Umbilical cord (tissue), 2 donors: Measurements from ENCODE around the gene TNPO3. TPM values are rescaled to one million over a fixed set of nuclear protein-coding genes. Genes with fewer than 3 reads are reported as not detected.
"Not testable (repeated sequence)": the region's sequence is repeated elsewhere in the genome, so short reads cannot be mapped to it uniquely, and the experiment has no call there.

Experiments
- DNase-seq: peaks from one replicate; pipeline ENCODE4 v3.0.0-alpha.2; 2015; ENCODE audit warnings: low spot score
- total RNA-seq: library from RNA; depleted of rRNA; stranded (reverse); fragments of >200 nt; gene quantifications from one replicate; pipeline ENCODE4 v1.2.3, GENCODE V29; 2014; ENCODE audit warnings: low replicate concordance; ENCODE audit not compliant: insufficient read depth

Gene TNPO3
- total RNA-seq, 1 donor from 2014 or later = 32.5 TPM

- no peak for DNase-seq
Observed at GRCh38 chr7:128922496-128923410, 132.2 kb downstream of the TNPO3 start.

DNA sequence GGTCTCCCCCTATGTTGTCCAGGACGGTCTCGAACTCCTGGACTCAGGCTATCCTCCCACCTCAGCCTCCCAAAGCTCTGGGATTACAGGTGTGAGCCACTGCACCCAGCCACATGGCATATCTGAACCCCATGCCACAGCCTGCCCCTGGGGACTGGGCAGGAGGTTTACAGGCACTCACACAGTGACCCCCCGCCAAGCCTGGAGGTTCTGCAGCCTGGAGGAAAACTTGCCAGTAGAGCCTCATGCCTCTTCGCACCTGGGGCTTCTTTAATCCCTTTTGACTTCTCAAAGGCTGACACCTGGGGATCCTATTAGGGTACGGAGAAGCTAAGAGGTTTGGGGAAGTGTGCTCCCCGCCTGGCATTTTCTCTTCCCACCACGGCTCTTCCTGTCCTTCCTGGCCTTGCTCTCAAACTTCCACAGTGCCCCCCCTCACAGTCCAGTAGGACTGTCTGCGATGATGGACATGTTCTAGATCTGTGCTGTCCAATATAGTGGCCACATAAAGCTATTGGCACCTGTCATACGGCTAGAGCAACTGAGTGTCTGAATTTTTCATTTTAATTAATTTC, 133.0 kb downstream of the TNPO3 start:
- no peak for DNase-seq

DNA sequence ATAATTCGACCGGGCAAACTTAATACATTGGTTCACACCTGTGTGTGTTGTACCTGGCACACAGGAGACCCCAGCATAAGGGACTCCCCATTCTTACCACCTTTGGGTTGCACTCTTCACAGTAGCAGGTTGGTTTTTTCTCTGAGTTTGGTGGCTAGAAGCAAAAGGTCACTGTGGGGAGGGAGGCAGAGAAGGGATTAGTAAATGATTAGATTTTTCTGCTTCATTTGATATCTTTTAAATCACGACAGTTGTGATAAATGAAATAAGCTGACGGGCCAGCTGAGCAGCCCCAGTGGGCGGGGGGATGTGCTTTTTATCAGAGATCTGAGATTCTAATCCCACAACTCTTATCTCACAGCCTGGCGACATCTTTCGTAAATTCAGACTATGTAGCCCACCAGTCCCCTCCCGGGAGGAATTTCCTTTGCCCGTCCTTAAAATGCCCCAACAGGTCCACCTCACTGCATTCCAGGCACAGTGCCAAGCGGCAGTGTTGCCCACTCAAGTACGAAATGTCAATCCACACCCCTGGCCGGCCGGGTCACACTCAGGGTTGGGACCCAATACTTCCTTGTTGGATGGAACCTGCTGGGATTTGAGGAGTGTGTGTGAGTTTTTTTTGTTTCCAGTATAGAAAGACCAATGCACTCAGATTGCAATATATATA, 133.9 kb downstream of the TNPO3 start:
- no peak for DNase-seq

DNA sequence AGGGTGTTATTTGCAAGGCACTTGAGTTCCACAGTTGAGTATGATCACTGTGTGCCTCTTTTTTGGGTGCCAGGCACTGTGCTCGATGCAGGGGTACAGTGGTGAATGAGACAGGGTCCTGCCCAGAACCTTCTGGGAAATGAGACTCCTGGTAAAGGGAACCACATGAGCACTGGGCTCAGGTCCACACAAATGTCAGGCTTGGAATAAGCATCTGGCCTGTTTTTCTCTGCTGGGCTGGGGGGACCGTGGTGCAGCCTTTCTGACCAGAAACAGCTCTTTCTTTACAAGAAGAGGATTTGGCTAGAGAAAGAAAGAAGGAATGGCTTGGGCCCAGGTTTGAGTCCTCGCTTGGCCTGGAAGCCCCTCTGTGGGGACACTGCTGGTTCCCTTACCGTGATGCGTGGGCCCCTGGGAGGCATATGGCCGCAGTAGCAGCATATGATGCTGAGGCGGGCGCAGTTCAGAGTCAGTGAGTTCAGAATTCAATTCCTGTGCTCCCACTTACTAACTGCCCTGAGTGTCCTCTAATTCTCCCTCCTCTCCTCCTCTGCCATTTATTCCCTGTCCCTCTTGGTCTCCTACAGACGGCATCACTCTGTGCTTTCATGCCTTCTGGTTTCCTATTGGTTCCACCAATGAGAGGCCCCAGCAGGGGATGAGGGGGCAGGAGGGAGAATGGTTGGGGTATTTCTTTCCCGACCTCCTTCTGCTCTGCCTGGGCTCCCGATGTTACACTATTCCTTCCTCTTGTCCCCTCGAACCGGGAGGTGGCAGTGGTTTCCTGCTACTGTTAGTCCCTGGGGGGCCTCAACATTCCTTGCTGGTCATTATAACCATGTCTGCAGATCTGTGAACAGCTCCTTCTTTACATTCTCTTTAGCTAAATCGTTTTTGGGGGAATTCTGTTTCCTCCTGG, 134.8 kb downstream of the TNPO3 start:
- DNase-seq = no peak

- no peak for DNase-seq
Observed at GRCh38 chr7:128919241-128919640, 135.7 kb downstream of the TNPO3 start.

DNA sequence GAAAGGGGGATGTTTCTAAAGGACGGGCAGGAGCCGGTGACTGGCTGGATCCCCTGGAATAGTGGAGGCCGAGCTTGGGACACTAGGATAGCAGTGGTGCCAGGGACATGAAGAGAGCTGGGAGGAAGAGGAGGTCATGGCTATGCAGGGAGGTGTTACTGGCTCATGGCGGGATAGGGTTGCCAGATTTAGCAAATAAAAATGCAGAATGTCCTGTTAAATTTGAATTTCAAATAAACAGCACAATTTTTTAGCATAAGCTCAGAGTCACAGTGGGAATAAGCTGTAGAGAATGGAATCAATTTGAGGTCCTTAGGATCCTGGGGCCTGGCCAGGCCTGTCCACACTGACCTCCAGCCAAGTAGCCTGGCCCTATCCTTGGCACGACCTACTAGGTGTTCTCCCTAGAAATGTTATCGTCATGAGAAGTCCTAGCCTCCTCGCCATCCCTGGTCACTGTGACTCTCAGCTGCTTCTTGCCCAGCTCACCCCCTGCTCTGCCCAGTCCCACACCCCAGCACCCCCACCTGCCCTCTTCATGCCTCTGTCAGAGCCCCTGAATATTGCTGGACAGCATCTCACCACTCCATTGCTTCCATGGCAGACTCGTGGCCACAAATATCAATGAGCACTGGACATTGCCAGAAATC, 136.8 kb downstream of the TNPO3 start:
- DNase-seq = no peak

DNA sequence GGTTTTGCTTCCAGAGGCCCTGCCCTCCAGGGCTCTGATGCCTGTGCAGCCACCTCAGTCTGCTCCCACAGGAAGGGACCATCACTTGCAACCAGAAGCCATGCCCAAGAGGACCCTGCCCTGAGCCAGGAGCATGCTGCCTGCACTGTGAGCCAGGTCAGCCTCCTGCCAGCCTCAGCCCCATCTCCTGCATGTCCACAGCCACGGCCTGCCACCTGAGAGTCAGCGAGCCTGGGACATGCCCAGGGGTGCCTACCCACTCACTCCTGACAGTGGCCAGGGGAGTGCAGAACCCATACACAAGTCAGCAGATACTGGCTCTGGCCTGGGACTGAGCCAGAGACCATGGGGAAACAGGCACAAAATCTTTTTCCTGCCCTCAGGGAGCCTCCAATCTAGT, 137.8 kb downstream of the TNPO3 start:
- no peak for DNase-seq

DNA sequence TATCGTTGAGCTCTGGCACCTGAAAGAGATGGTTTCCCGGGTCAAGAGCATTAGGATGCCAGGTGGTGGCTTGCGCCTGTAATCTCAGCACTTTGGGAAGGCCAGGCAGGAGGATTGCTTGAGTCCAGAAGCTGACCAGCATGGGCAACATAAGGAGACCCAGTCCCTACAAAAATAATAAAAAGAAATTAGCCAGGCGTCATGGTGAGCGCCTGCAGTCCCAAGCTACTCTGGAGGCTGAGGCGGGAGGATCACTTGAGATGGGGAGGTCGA, 138.3 kb downstream of the TNPO3 start:
- DNase-seq = no peak

- no peak for DNase-seq
Observed at GRCh38 chr7:128915841-128916642, 138.9 kb downstream of the TNPO3 start.

DNA sequence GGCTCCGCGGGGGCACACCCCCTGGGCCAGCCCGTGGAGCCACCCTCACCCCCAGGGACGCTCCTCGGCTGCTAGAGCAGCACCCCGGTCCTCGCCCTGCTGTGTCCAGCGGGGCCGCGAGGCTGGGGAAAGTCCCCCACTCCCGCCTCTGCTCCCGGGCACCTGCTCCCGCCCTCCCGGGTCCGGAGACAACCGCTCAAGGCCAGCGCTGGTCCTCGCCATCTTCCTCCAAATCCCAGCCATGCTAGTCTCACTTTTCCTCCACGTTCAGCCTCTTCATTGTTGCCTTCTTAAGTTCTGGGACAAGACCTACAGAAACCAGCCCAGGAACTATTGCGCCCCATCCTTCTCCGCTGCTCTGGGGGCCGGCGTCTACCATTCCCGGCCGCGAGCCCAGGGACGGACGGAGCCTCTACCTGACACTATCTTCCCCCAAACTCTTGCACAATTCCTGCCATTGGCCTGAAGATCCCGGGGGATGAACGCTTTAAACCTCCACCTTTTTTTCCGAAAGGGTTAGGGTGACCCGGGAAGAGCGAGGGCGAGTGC, 139.6 kb downstream of the TNPO3 start:
- no peak for DNase-seq

GRCh38 chr7:128914566-128915151, 140.3 kb downstream of the TNPO3 start:
- DNase-seq = no peak

DNA sequence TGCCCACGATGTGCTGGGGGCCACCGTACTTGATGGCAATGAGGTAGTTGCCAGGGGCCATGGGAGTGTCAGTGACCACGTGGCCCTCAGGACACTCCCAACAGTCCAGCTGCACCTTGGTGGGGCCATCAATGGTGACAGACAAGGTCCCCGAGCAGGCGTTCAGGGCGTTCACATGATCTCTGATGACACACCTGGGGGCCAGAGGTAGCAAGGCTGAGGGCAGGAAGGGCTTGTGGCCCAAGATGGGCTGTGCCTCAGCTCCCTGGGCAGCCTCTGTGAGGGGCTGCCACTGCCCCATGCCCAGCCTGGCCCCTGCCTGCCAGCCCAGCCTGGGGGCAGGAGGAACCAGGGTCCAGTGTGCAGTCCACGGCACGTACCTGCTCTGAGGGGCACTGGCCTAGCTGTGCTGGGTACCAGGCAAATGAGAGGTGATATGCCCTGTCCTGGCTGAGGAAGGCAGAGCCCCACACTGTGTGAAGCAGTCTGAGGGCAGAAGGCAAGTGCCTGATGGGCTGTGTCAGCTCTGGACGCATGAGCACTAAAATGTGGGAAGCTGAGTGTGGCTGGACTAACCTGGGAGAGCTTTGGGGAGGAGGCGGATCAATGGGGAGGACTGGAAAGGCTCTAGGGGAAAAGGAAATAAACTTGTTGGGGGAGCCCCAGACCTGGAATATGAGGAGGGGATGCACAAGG, 140.9 kb downstream of the TNPO3 start:
- no peak for DNase-seq

- not testable (repeated sequence) for DNase-seq
Observed at GRCh38 chr7:128912709-128913495, 142.0 kb downstream of the TNPO3 start.

GRCh38 chr7:128912281-128912680, 142.6 kb downstream of the TNPO3 start:
- DNase-seq = no peak

- peak; percentile 87 for DNase-seq
Observed at GRCh38 chr7:128911423-128912031, 143.4 kb downstream of the TNPO3 start.

GRCh38 chr7:128910569-128910945, 144.4 kb downstream of the TNPO3 start, which contains the start of gene KCP:
Gene KCP (minus strand): TSS chr7:128910709. CDS start chr7:128910676, 33 bp downstream.
- DNase-seq = peak; percentile 33
